IMR-90 (cell line): ENCODE measurements around the gene ZNF497. TPM values are rescaled to one million over a fixed set of nuclear protein-coding genes. Genes with fewer than 3 reads are reported as not detected.

Experiments used
- ATAC-seq: fragments of 200-7000 bp; cut with Tn5 transposase; 2 replicates; pipeline ENCODE4 v1.9.1; 2020; ENCODE audit warnings: low read depth, mild to moderate bottlenecking, moderate library complexity
- BruUV-seq: library from RNA; stranded (reverse); fragments of 400-500 nt; replicated peaks from 2 replicates; lab custom pipeline; 2021; lab: Mats Ljungman, UMichigan
- CTCF ChIA-PET: fragments of 300-600 bp; formaldehyde crosslinking; extraction: SDS; loops from one replicate; lab custom pipeline; 2021; ENCODE audit warnings: antibody characterized with exemption; lab: Yijun Ruan, JAX
- POLR2A ChIA-PET: fragments of 300-600 bp; sonication (Branson Sonifier 250); formaldehyde crosslinking; loops from one replicate; lab custom pipeline; 2022; ENCODE audit warnings: antibody characterized with exemption; ENCODE audit not compliant: unreplicated experiment; lab: Charles Lee
- DNase-seq: peaks from one replicate; pipeline ENCODE4 v3.0.0; 2013
- H2AFZ ChIP-seq: replicated peaks from 2 replicates; pipeline ENCODE3; 2013; ENCODE audit warnings: low read length, mild to moderate bottlenecking; ENCODE audit not compliant: poor library complexity
- H2AK5ac ChIP-seq: 2 replicates; pipeline ENCODE4 v1.6.1; 2013; ENCODE audit warnings: low read depth, low read length, inconsistent platforms
- H2AK9ac ChIP-seq: replicated peaks from 2 replicates; pipeline ENCODE3; 2013; ENCODE audit warnings: mild to moderate bottlenecking, low read depth, low read length, moderate library complexity; ENCODE audit not compliant: poor library complexity
- H2BK120ac ChIP-seq: 2 replicates; pipeline ENCODE4 v1.6.1; 2013; ENCODE audit warnings: low read depth, low read length, inconsistent platforms
- H2BK15ac ChIP-seq: 3 replicates; pipeline ENCODE4 v1.6.1; 2013; ENCODE audit warnings: low read depth, low read length, inconsistent platforms
- H2BK20ac ChIP-seq: 2 replicates; pipeline ENCODE4 v1.6.1; 2013; ENCODE audit warnings: low read depth, mild to moderate bottlenecking, inconsistent platforms, low read length, moderate library complexity
- H2BK5ac ChIP-seq: 2 replicates; pipeline ENCODE4 v1.6.1; 2013; ENCODE audit warnings: mild to moderate bottlenecking, low read depth, low read length, inconsistent platforms; ENCODE audit not compliant: poor library complexity, severe bottlenecking
- H3K14ac ChIP-seq: replicated peaks from 2 replicates; pipeline ENCODE4 v1.6.1; 2013; ENCODE audit warnings: low read depth, low read length, inconsistent platforms
- H3K18ac ChIP-seq: 2 replicates; pipeline ENCODE4 v1.6.1; 2013; ENCODE audit warnings: low read depth, low read length, control low read depth
- H3K23ac ChIP-seq: 2 replicates; pipeline ENCODE4 v1.6.1; 2013; ENCODE audit warnings: low read depth, low read length, inconsistent platforms
- H3K27ac ChIP-seq: 2 replicates; pipeline ENCODE4 v1.5.1; 2013; ENCODE audit warnings: mild to moderate bottlenecking, control low read depth, low read length; ENCODE audit not compliant: insufficient read depth
- H3K27me3 ChIP-seq: 2 replicates; pipeline ENCODE4 v1.6.1; 2013; ENCODE audit warnings: low read length; ENCODE audit not compliant: control insufficient read depth, insufficient read depth
- H3K36me3 ChIP-seq: 2 replicates; pipeline ENCODE4 v1.6.1; 2013; ENCODE audit warnings: low read length, mixed read lengths; ENCODE audit not compliant: control insufficient read depth, insufficient read depth
- H3K4ac ChIP-seq: 2 replicates; pipeline ENCODE4 v1.6.1; 2013; ENCODE audit warnings: low read depth, low read length, inconsistent platforms
- H3K4me1 ChIP-seq: 2 replicates; pipeline ENCODE4 v1.6.1; 2013; ENCODE audit warnings: low read length, mixed read lengths; ENCODE audit not compliant: control insufficient read depth, insufficient read depth
- H3K4me2 ChIP-seq: 2 replicates; pipeline ENCODE4 v1.6.1; 2013; ENCODE audit warnings: low read depth, mild to moderate bottlenecking, control low read depth, low read length, moderate library complexity
- H3K4me3 ChIP-seq: 2 replicates; pipeline ENCODE4 v1.5.1; 2013; ENCODE audit warnings: low read depth, mild to moderate bottlenecking, control low read depth, low read length, moderate library complexity; ENCODE audit not compliant: insufficient read depth
- H3K56ac ChIP-seq: 2 replicates; pipeline ENCODE4 v1.6.1; 2013; ENCODE audit warnings: low read length, inconsistent platforms; ENCODE audit not compliant: insufficient read depth; ENCODE audit errors: extremely low read depth
- H3K79me1 ChIP-seq, 2 experiments: 2 replicates each; pipeline ENCODE4 v1.6.1; 2013; ENCODE audit warnings: low read length in 2 of 2, inconsistent platforms in 1 of 2, low read depth in 1 of 2
- H3K9ac ChIP-seq: 2 replicates; pipeline ENCODE4 v1.6.1; 2013; ENCODE audit warnings: low read depth, low read length, control low read depth
- H3K9me1 ChIP-seq: 2 replicates; pipeline ENCODE4 v1.6.1; 2013; ENCODE audit warnings: low read length, inconsistent platforms; ENCODE audit not compliant: insufficient read depth
- H3K9me3 ChIP-seq: 2 replicates; pipeline ENCODE4 v1.6.1; 2013; ENCODE audit warnings: low read length; ENCODE audit not compliant: control insufficient read depth, insufficient read depth
- H4K20me1 ChIP-seq: 2 replicates; pipeline ENCODE4 v1.6.1; 2013; ENCODE audit warnings: low read length, inconsistent platforms; ENCODE audit not compliant: insufficient read depth
- H4K5ac ChIP-seq: 2 replicates; pipeline ENCODE4 v1.6.1; 2013; ENCODE audit warnings: mild to moderate bottlenecking, low read depth, low read length, control low read depth
- H4K8ac ChIP-seq, 2 experiments: 2 replicates each; pipeline ENCODE4 v1.6.1; 2013; ENCODE audit warnings: low read depth in 2 of 2, low read length in 2 of 2, control low read depth in 1 of 2, inconsistent platforms in 1 of 2
- H4K91ac ChIP-seq: 2 replicates; pipeline ENCODE4 v1.6.1; 2013; ENCODE audit warnings: low read depth, low read length, inconsistent platforms; ENCODE audit not compliant: insufficient read depth
- BHLHE40 ChIP-seq: fragments of 150-350 bp; IDR thresholded peaks from 2 replicates; pipeline ENCODE4 v1.6.1; 2016; ENCODE audit warnings: mild to moderate bottlenecking, low read depth, low read length
- CTCF ChIP-seq: conservative IDR thresholded peaks from 2 replicates; pipeline ENCODE4 v1.5.1; 2012; ENCODE audit warnings: mild to moderate bottlenecking, low read depth, low read length, improper control_type of control experiment
- ELK1 ChIP-seq: fragments of 150-350 bp; IDR thresholded peaks from 2 replicates; pipeline ENCODE4 v1.6.1; 2016; ENCODE audit warnings: low read depth, mild to moderate bottlenecking, low read length, moderate library complexity, borderline replicate concordance
- FOS ChIP-seq: fragments of 150-350 bp; IDR thresholded peaks from 2 replicates; pipeline ENCODE4 v1.6.1; 2016; ENCODE audit warnings: low read depth, low read length
- MAZ ChIP-seq: IDR thresholded peaks from 2 replicates; pipeline ENCODE4 v1.6.1; 2012; ENCODE audit warnings: low read depth, mild to moderate bottlenecking, low read length, improper control_type of control experiment, moderate library complexity, borderline replicate concordance
- NFE2L2 ChIP-seq: fragments of 150-350 bp; IDR thresholded peaks from 2 replicates; pipeline ENCODE4 v1.6.1; 2016; ENCODE audit warnings: low read depth, mild to moderate bottlenecking, low read length
- POLR2A ChIP-seq: IDR thresholded peaks from 2 replicates; pipeline ENCODE4 v1.6.1; 2012; ENCODE audit warnings: mild to moderate bottlenecking, low read depth, low read length
- WGBS, 2 experiments: methylation state at CpG; one replicate each; pipeline versions ENCODE4 v1.1.5 to v1.1.7; 2013; ENCODE audit warnings: missing lambda C conversion rate in 2 of 2; ENCODE audit not compliant: insufficient read length in 1 of 2; ENCODE audit errors: extremely low coverage in 2 of 2; 5-methylcytosine and 5-hydroxymethylcytosine counted together
- dilution Hi-C: fragments of 300-500 bp; cut with HindIII; formaldehyde crosslinking; loops from one replicate; pipeline ENCODE4 v1.14.3; 2018; ENCODE audit warnings: low sequenced_read_pairs; ENCODE audit not compliant: unreplicated experiment
- in situ Hi-C: fragments of 300-500 bp; cut with MboI; formaldehyde crosslinking; loops from 3 replicates; pipeline ENCODE4 v1.14.3; 2019; ENCODE audit warnings: low sequenced_read_pairs, inconsistent platforms, mixed read lengths
- intact Hi-C: fragments of 100-400 bp; cut with micrococcal nuclease; formaldehyde crosslinking; loops from 2 replicates; pipeline ENCODE4 v1.10.0; 2022
- polyA plus RNA-seq, 3 experiments: library from polyadenylated mRNA; depleted of rRNA; stranded (reverse); fragments of >200 nt; gene quantifications; 2 replicates each; pipeline ENCODE4 v1.2.3, GENCODE V29; 2012; ENCODE audit warnings: low replicate concordance in 1 of 3
- total RNA-seq: library from RNA; depleted of rRNA; stranded (reverse); fragments of >200 nt; gene quantifications from 2 replicates; pipeline ENCODE4 v1.2.3, GENCODE V29; 2012

ZNF497 gene
- total and polyA plus RNA-seq, 2 of the 4 experiments (the other 2 are of a cell fraction), result 0.18 to 0.24 TPM

GRCh38 chr19:58398545-58398944, 36.0 kb upstream of the ZNF497 start:
- Histone ChIP-seq H4K91ac (no peak overlapping the region), H2BK120ac (no peak overlapping the region), H2AK9ac (no peak overlapping the region), H3K27me3 (no peaks in the 10 kb centered on the region), H3K79me1 (peaks cover 0 to 24% of the 10 kb centered on the region in 2 experiments; a peak in 2 of 4 replicates), H3K9me1 (no peaks in the 10 kb centered on the region), H3K56ac (no peak overlapping the region), H4K5ac (no peak overlapping the region), H3K27ac (no peak overlapping the region), H3K4me3 (no peak overlapping the region), H2BK20ac (no peak overlapping the region), H3K18ac (no peak overlapping the region), H3K9ac (no peak overlapping the region), H2BK5ac (no peak overlapping the region), H4K8ac (no peak overlapping the region), H3K4me2 (no peak overlapping the region), H3K14ac (no peak overlapping the region), H3K23ac (no peak overlapping the region), H3K4ac (no peak overlapping the region), H3K4me1 (peaks cover 5% of the 10 kb centered on the region), H3K36me3 (peaks cover 17% of the 10 kb centered on the region), H2BK15ac (no peak overlapping the region), H2AFZ (no peak overlapping the region), H4K20me1 (peaks cover 15% of the 10 kb centered on the region), H2AK5ac (no peak overlapping the region), H3K9me3 (no peaks in the 10 kb centered on the region)
- DNase-seq (no peak), ATAC-seq (no peak)
- intact Hi-C loops (no loop called here), in situ Hi-C loops (no loop called here), dilution Hi-C loops (no loop called here)
- no TSS peak for BruUV-seq
- TF ChIP-seq POLR2A (no peak), MAZ (no peak), ELK1 (no peak), BHLHE40 (no peak), NFE2L2 (no peak), FOS (no peak), CTCF (no peak)
- POLR2A ChIA-PET, result no interaction called here
- no CpG with 5 or more reads among the region's 6 CpGs for WGBS, 2 experiments
- CTCF ChIA-PET, result no interaction called here
